GM19328 (cell line): ENCODE data around the gene NR1I2.

Experiments
- ATAC-seq: cut with Tn5 transposase; IDR thresholded peaks from one replicate; pipeline ENCODE4 v1.9.1; 2021; ENCODE audit warnings: mild to moderate bottlenecking, moderate library complexity; ENCODE audit not compliant: unreplicated experiment

The NR1I2 gene

GRCh38 chr3:119781330-119782198 is at the start of gene NR1I2:
TSS of gene NR1I2 (plus strand) at chr3:119782101.
- ATAC-seq, result no peak

GRCh38 chr3:119733812-119734211 is 48.1 kb upstream of the NR1I2 start:
- no peak for ATAC-seq

- ATAC-seq, result no peak
Measured at GRCh38 chr3:119738741-119739140, 43.2 kb upstream of the NR1I2 start.

- ATAC-seq, result no peak
Measured at GRCh38 chr3:119741657-119742590, 40.0 kb upstream of the NR1I2 start.

- ATAC-seq, result no peak
Measured at GRCh38 chr3:119743921-119744320, 38.0 kb upstream of the NR1I2 start.

- ATAC-seq, result no peak
Measured at GRCh38 chr3:119745942-119746341, 36.0 kb upstream of the NR1I2 start.

GRCh38 chr3:119746423-119746822 is 35.5 kb upstream of the NR1I2 start:
- ATAC-seq, result no peak

GRCh38 chr3:119747357-119747756 is 34.5 kb upstream of the NR1I2 start:
- ATAC-seq, result no peak

- ATAC-seq, result no peak
Measured at GRCh38 chr3:119748991-119749390, 32.9 kb upstream of the NR1I2 start.

- ATAC-seq, result no peak
Measured at GRCh38 chr3:119751423-119751822, 30.5 kb upstream of the NR1I2 start.

GRCh38 chr3:119759962-119760361 is 21.9 kb upstream of the NR1I2 start:
- peak; percentile 85 for ATAC-seq

GRCh38 chr3:119762876-119763275 is 19.0 kb upstream of the NR1I2 start:
- ATAC-seq, result no peak

- ATAC-seq, result no peak
Measured at GRCh38 chr3:119763466-119763865, 18.4 kb upstream of the NR1I2 start.

- no peak for ATAC-seq
Measured at GRCh38 chr3:119765239-119765638, 16.7 kb upstream of the NR1I2 start.

- ATAC-seq, result no peak
Measured at GRCh38 chr3:119767936-119768601, 13.8 kb upstream of the NR1I2 start.

GRCh38 chr3:119768668-119769393 is 13.1 kb upstream of the NR1I2 start:
- ATAC-seq, result no peak

GRCh38 chr3:119769394-119770149 is 12.3 kb upstream of the NR1I2 start:
- ATAC-seq, result no peak

- peak; percentile 70 for ATAC-seq
Measured at GRCh38 chr3:119774444-119774843, 7.5 kb upstream of the NR1I2 start.

- ATAC-seq, result no peak
Measured at GRCh38 chr3:119776304-119776703, 5.6 kb upstream of the NR1I2 start.

- ATAC-seq, result no peak
Measured at GRCh38 chr3:119778176-119778575, 3.7 kb upstream of the NR1I2 start.
